NCI-H446 (cell line): ENCODE measurements around the gene MAGEA2B.
"Not testable (repeated sequence)": the region's sequence is repeated elsewhere in the genome, so short reads cannot be mapped to it uniquely, and the experiment has no call there.

Source experiments
- DNase-seq, 2 experiments: peaks; one replicate each; lab custom pipeline; 2025; lab: John Stamatoyannopoulos, UW

The MAGEA2B gene

GRCh38 chrX:152758918-152759317, 44.5 kb downstream of the MAGEA2B start, which contains the start of gene CSAG3:
CSAG3 (plus strand) TSS chrX:152759218.
- not testable (repeated sequence) for DNase-seq

- DNase-seq = not testable (repeated sequence)
Observed at GRCh38 chrX:152759544-152759943, 45.1 kb downstream of the MAGEA2B start.

- not testable (repeated sequence) for DNase-seq
Observed at GRCh38 chrX:152761582-152761981, 47.2 kb downstream of the MAGEA2B start.

GRCh38 chrX:152766562-152766961, 52.1 kb downstream of the MAGEA2B start:
- DNase-seq = not testable (repeated sequence)
